Activated CD4-positive, alpha-beta T cell treated with anti-CD3 and anti-CD28 coated beads, Interleukin-2, amount 10 ng/mL, durations not matched to agents 7 days and 5 days (primary cell): ENCODE results near the gene EXOC6. TPM values are rescaled to one million over a fixed set of nuclear protein-coding genes. Genes with fewer than 3 reads are reported as not detected.

Source experiments
- CTCF ChIA-PET: fragments of 350-600 bp; sonication (Branson Sonifier 250); formaldehyde crosslinking; loops from one replicate; lab custom pipeline; 2021; ENCODE audit warnings: antibody characterized with exemption; lab: Charles Lee
- POLR2A ChIA-PET: fragments of 350-600 bp; sonication (Branson Sonifier 250); formaldehyde crosslinking; loops from one replicate; lab custom pipeline; 2021; ENCODE audit warnings: antibody characterized with exemption; lab: Charles Lee
- DNase-seq: peaks from one replicate; pipeline ENCODE4 v3.0.0-alpha.2; 2020
- H3K27ac Mint-ChIP-seq: one replicate; pipeline ENCODE4 v1.8.0; 2021; ENCODE audit warnings: mild to moderate bottlenecking, moderate library complexity, mixed read lengths
- H3K27me3 Mint-ChIP-seq: one replicate; pipeline ENCODE4 v1.8.0; 2021; ENCODE audit warnings: mixed read lengths
- H3K36me3 Mint-ChIP-seq: one replicate; pipeline ENCODE4 v1.8.0; 2021; ENCODE audit warnings: low read depth, mixed read lengths
- H3K4me1 Mint-ChIP-seq: one replicate; pipeline ENCODE4 v1.8.0; 2021; ENCODE audit warnings: mixed read lengths
- H3K4me3 Mint-ChIP-seq: one replicate; pipeline ENCODE4 v1.8.0; 2021; ENCODE audit warnings: mild to moderate bottlenecking, moderate library complexity, mixed read lengths
- H3K9me3 Mint-ChIP-seq: one replicate; pipeline ENCODE4 v1.8.0; 2021; ENCODE audit warnings: mixed read lengths
- total RNA-seq, 2 experiments: library from RNA; stranded (reverse); gene quantifications; one replicate each; pipeline ENCODE4 v1.2.3, GENCODE V29; 2021

Gene EXOC6, protein sequence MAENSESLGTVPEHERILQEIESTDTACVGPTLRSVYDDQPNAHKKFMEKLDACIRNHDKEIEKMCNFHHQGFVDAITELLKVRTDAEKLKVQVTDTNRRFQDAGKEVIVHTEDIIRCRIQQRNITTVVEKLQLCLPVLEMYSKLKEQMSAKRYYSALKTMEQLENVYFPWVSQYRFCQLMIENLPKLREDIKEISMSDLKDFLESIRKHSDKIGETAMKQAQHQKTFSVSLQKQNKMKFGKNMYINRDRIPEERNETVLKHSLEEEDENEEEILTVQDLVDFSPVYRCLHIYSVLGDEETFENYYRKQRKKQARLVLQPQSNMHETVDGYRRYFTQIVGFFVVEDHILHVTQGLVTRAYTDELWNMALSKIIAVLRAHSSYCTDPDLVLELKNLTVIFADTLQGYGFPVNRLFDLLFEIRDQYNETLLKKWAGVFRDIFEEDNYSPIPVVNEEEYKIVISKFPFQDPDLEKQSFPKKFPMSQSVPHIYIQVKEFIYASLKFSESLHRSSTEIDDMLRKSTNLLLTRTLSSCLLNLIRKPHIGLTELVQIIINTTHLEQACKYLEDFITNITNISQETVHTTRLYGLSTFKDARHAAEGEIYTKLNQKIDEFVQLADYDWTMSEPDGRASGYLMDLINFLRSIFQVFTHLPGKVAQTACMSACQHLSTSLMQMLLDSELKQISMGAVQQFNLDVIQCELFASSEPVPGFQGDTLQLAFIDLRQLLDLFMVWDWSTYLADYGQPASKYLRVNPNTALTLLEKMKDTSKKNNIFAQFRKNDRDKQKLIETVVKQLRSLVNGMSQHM
- total RNA-seq = 10 to 100 TPM; 11.8 to 13.6 TPM

GRCh38 chr10:92848441-92849233 is at the start of gene EXOC6:
TSS of gene EXOC6 (plus strand) at chr10:92848520. CDS start at chr10:92848534, 14 bp downstream.
- Mint-ChIP-seq H3K4me1 (peaks cover 38% of the 10 kb centered on the region), H3K9me3 (no peaks in the 10 kb centered on the region), H3K27me3 (no peaks in the 10 kb centered on the region), H3K36me3 (peaks cover 15% of the 10 kb centered on the region), H3K4me3 (peak within 1 kb of the TSS; percentile 85), H3K27ac (peak within 1 kb of the TSS; percentile 93)
- peak; percentile 87 for DNase-seq
- CTCF ChIA-PET = interaction anchor here (0.6 to 2.1 kb wide), 8 partner anchors 10 to 227 kb away, joined by 3 to 20 read pairs (median 4); no protein-coding TSS in a partner anchor
- POLR2A ChIA-PET = no interaction called here

DNA sequence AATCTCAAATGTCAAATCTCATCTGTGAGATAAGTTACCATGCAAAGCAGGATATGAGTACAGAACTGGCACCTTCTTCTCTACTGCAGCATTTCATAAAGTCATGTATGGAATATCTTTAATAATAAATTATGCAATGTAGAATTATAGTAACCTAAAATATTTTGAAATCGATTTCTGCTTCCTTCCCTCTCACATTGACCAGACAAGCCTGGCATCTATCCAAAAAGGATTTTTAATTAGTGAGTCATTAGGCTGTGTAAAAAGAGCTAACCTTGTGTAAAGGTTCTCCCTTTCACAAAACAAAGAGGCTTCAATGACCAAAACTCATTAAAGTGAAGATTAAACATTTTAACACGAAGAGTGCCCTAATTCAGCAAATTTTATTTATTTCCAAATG is 48.8 kb upstream of the EXOC6 start:
- POLR2A ChIA-PET = no interaction called here
- CTCF ChIA-PET = interaction anchor here (1.1 kb wide), 1 partner anchor 16 kb away, joined by 3 read pairs; no protein-coding TSS in a partner anchor
- no peak overlapping the region for H3K27ac Mint-ChIP-seq
- no peak for DNase-seq
- H3K27me3 Mint-ChIP-seq = peaks cover 12% of the 10 kb centered on the region
- no peak overlapping the region for H3K4me3 Mint-ChIP-seq
- H3K36me3 Mint-ChIP-seq = no peaks in the 10 kb centered on the region
- H3K9me3 Mint-ChIP-seq = no peaks in the 10 kb centered on the region
- no peaks in the 10 kb centered on the region for H3K4me1 Mint-ChIP-seq

GRCh38 chr10:92800134-92800733 is 48.1 kb upstream of the EXOC6 start:
- Mint-ChIP-seq H3K36me3 (no peaks in the 10 kb centered on the region), H3K4me1 (no peaks in the 10 kb centered on the region), H3K27me3 (peaks cover 12% of the 10 kb centered on the region), H3K27ac (no peak overlapping the region), H3K4me3 (no peak overlapping the region), H3K9me3 (no peaks in the 10 kb centered on the region)
- no peak for DNase-seq
- POLR2A ChIA-PET = no interaction called here
- CTCF ChIA-PET = interaction anchor here (1.1 kb wide), 1 partner anchor 17 kb away, joined by 3 read pairs; no protein-coding TSS in a partner anchor

GRCh38 chr10:92801978-92802872 is 46.1 kb upstream of the EXOC6 start:
- ChIA-PET POLR2A (no interaction called here), CTCF (interaction anchor here (1.1 kb wide), 1 partner anchor 26 kb away, joined by 3 read pairs; no protein-coding TSS in a partner anchor)
- Mint-ChIP-seq H3K36me3 (no peaks in the 10 kb centered on the region), H3K4me1 (no peaks in the 10 kb centered on the region), H3K27me3 (peaks cover 12% of the 10 kb centered on the region), H3K27ac (no peak overlapping the region), H3K9me3 (no peaks in the 10 kb centered on the region), H3K4me3 (no peak overlapping the region)
- DNase-seq = no peak

- H3K27ac Mint-ChIP-seq = no peak overlapping the region
- no peaks in the 10 kb centered on the region for H3K36me3 Mint-ChIP-seq
- no peak overlapping the region for H3K4me3 Mint-ChIP-seq
- H3K9me3 Mint-ChIP-seq = no peaks in the 10 kb centered on the region
- H3K27me3 Mint-ChIP-seq = peaks cover 13% of the 10 kb centered on the region
- ChIA-PET CTCF (no interaction called here), POLR2A (no interaction called here)
- H3K4me1 Mint-ChIP-seq = no peaks in the 10 kb centered on the region
- DNase-seq = no peak
These were observed 38.5 kb upstream of the EXOC6 start for GRCh38 chr10:92809840-92810239.

- CTCF ChIA-PET = no interaction called here
- no peaks in the 10 kb centered on the region for H3K9me3 Mint-ChIP-seq
- no peak overlapping the region for H3K27ac Mint-ChIP-seq
- no peak overlapping the region for H3K4me3 Mint-ChIP-seq
- POLR2A ChIA-PET = no interaction called here
- H3K27me3 Mint-ChIP-seq = peaks cover 13% of the 10 kb centered on the region
- H3K36me3 Mint-ChIP-seq = peaks cover 1% of the 10 kb centered on the region
- H3K4me1 Mint-ChIP-seq = no peaks in the 10 kb centered on the region
- DNase-seq = no peak
These were observed 37.3 kb upstream of the EXOC6 start for GRCh38 chr10:92810934-92811532.

GRCh38 chr10:92811986-92812385 is 36.3 kb upstream of the EXOC6 start:
- no peaks in the 10 kb centered on the region for H3K4me1 Mint-ChIP-seq
- POLR2A ChIA-PET = no interaction called here

DNA sequence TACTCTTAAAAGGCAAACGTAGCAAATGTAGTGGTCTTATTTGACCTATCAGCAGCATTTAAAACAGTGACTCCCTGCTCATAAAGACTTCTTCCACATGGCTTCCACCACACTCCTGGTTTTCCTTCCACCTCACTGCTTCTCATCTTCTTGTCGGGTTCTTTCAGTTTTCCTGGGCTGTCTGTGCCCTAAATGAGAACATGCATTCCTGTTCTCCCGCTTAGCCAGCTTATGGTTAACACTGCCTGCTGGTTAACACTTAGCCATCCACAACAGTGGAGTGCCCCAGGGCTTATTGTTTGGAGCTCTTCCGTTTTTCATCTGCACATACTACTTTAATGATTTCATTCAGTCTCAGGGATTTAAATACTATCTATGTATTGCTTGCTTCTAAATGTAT is 34.3 kb upstream of the EXOC6 start:
- H3K36me3 Mint-ChIP-seq = peaks cover 1% of the 10 kb centered on the region
- DNase-seq = no peak
- H3K4me1 Mint-ChIP-seq = no peaks in the 10 kb centered on the region
- no peak overlapping the region for H3K27ac Mint-ChIP-seq
- H3K9me3 Mint-ChIP-seq = no peaks in the 10 kb centered on the region
- peaks cover 8% of the 10 kb centered on the region for H3K27me3 Mint-ChIP-seq
- H3K4me3 Mint-ChIP-seq = no peak overlapping the region
- CTCF ChIA-PET = no interaction called here
- POLR2A ChIA-PET = no interaction called here

More at GRCh38 chr10:92811986-92812385, 36.3 kb upstream of the EXOC6 start:
- CTCF ChIA-PET = no interaction called here
- Mint-ChIP-seq H3K27ac (no peak overlapping the region), H3K36me3 (peaks cover 1% of the 10 kb centered on the region), H3K4me3 (no peak overlapping the region), H3K9me3 (no peaks in the 10 kb centered on the region), H3K27me3 (peaks cover 8% of the 10 kb centered on the region)
- no peak for DNase-seq

- POLR2A ChIA-PET = no interaction called here
- H3K4me1 Mint-ChIP-seq = no peaks in the 10 kb centered on the region
- no peaks in the 10 kb centered on the region for H3K9me3 Mint-ChIP-seq
- H3K4me3 Mint-ChIP-seq = no peak overlapping the region
- H3K27me3 Mint-ChIP-seq = peaks cover 8% of the 10 kb centered on the region
- no peak for DNase-seq
- H3K36me3 Mint-ChIP-seq = peaks cover 1% of the 10 kb centered on the region
- H3K27ac Mint-ChIP-seq = no peak overlapping the region
- CTCF ChIA-PET = no interaction called here
These were observed 33.5 kb upstream of the EXOC6 start for GRCh38 chr10:92814790-92815189.

DNA sequence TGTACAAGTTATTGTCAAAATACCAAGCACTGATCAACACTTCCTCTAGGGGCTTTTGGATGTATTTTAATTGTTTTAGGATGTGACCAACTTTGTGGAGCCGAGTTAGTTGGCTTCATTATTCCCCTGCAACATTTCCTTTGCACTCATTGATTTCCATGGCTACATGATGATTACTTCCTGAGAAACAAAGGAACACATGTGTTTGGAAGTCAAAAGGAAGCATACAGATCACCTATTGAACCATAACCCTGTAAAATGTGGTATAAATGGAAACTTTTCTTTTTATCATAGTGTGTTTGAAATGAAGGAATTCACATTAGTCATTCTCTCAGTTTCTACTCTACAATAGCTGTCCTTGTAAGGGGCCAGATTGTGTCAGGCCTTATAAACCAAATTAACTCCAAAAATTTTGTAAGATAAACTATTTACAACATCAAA is 32.2 kb upstream of the EXOC6 start:
- H3K4me3 Mint-ChIP-seq = no peak overlapping the region
- no peaks in the 10 kb centered on the region for H3K4me1 Mint-ChIP-seq
- CTCF ChIA-PET = no interaction called here
- H3K9me3 Mint-ChIP-seq = no peaks in the 10 kb centered on the region
- POLR2A ChIA-PET = interaction anchor here (0.7 kb wide), 1 partner anchor 151 kb away, joined by 3 read pairs; no protein-coding TSS in a partner anchor
- peaks cover 1% of the 10 kb centered on the region for H3K36me3 Mint-ChIP-seq
- peaks cover 5% of the 10 kb centered on the region for H3K27me3 Mint-ChIP-seq
- no peak for DNase-seq
- no peak overlapping the region for H3K27ac Mint-ChIP-seq

DNA sequence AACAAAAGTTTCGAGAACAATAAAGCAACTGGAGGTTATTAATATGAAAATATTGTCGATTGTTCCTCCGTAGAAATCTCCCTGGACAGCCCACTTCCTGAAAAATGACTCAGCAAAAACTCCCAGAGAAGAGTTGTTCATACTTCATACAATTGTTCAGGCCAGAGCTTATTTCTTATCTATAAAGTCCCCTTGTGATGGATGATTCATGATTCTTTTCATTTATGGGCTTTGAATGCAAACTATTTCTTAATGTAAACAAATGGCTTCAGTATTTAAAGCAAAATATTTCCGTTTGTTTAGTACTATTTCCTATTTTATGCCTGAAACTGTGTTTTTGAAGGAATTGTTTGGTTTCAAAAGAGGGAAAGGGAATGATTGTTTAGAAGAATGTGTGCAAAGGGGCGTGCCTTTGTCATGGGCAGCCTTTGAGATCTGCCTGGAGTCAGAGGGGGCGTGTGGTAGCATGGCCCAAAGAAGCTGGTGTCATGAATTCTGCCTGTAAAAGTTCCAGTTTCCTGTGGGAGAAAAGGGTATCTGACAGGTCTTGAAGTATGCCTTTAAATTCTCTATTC is 26.2 kb upstream of the EXOC6 start:
- Mint-ChIP-seq H3K4me3 (no peak overlapping the region), H3K27me3 (peaks cover 2% of the 10 kb centered on the region), H3K9me3 (no peaks in the 10 kb centered on the region), H3K36me3 (peaks cover 2% of the 10 kb centered on the region), H3K27ac (no peak overlapping the region), H3K4me1 (peaks cover 9% of the 10 kb centered on the region)
- ChIA-PET POLR2A (no interaction called here), CTCF (interaction anchor here (0.9 to 1.4 kb wide), 3 partner anchors 15 to 37 kb away, joined by 3 to 4 read pairs (median 3); partner anchors contain the start of gene EXOC6)
- DNase-seq = no peak
